Gastrocnemius medialis (tissue), 4 donors: ENCODE results near the gene ALOX5AP.

ENCODE experiments used
- POLR2A ChIP-seq, 2 donors: fragments of 450-650 bp; IDR thresholded peaks; one replicate each; pipeline ENCODE4 v1.6.1; 2017; ENCODE audit warnings: antibody characterized with exemption in 2 of 2, mild to moderate bottlenecking in 2 of 2, moderate library complexity in 2 of 2
- TF ChIP-seq, protein P1 (sequence below), 5 experiments: fragments of 450-650 bp in 3 of 5; fragments of 200-600 bp in 2 of 5; sonication (generic) in 2 of 5; IDR thresholded peaks in 4 of 5; conservative IDR thresholded peaks in 1 of 5; 1 replicate in 4 of 5; 2 replicates in 1 of 5; pipeline ENCODE4 v1.5.1; 2016 to 2019; ENCODE audit warnings: antibody characterized with exemption in 5 of 5, mild to moderate bottlenecking in 3 of 5, moderate library complexity in 3 of 5

GRCh38 chr13:30689752-30690151 is 45.6 kb upstream of the ALOX5AP start:
- TF ChIP-seq, protein P1, sequence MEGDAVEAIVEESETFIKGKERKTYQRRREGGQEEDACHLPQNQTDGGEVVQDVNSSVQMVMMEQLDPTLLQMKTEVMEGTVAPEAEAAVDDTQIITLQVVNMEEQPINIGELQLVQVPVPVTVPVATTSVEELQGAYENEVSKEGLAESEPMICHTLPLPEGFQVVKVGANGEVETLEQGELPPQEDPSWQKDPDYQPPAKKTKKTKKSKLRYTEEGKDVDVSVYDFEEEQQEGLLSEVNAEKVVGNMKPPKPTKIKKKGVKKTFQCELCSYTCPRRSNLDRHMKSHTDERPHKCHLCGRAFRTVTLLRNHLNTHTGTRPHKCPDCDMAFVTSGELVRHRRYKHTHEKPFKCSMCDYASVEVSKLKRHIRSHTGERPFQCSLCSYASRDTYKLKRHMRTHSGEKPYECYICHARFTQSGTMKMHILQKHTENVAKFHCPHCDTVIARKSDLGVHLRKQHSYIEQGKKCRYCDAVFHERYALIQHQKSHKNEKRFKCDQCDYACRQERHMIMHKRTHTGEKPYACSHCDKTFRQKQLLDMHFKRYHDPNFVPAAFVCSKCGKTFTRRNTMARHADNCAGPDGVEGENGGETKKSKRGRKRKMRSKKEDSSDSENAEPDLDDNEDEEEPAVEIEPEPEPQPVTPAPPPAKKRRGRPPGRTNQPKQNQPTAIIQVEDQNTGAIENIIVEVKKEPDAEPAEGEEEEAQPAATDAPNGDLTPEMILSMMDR (IDR thresholded peaks at IDR 0.05 in 4 of 5, conservative IDR thresholded peaks at IDR 0.05 in 1 of 5), result no peak
- TF ChIP-seq POLR2A (IDR thresholded peaks at IDR 0.05), result no peak
